ENCODE data around the gene IMMP2L.

GRCh38 chr7:110975486-110975885, 586.8 kb downstream of the IMMP2L start:
- TF ChIP-seq CTCF (IDR thresholded peaks at IDR 0.05 in 4 of 5, conservative IDR thresholded peaks at IDR 0.05 in 1 of 5) (no peak), POLR2A (IDR thresholded peaks at IDR 0.05) (no peak)

All from gastrocnemius medialis (tissue), 4 donors.